Midbrain (tissue), 1 donor: ENCODE data around the gene DVL3.
"Not testable (repeated sequence)": the region's sequence is repeated elsewhere in the genome, so short reads cannot be mapped to it uniquely, and the experiment has no call there.

Source experiments
- DNase-seq: peaks from one replicate; lab custom pipeline; 2025; lab: John Stamatoyannopoulos, UW

The DVL3 gene

DNA sequence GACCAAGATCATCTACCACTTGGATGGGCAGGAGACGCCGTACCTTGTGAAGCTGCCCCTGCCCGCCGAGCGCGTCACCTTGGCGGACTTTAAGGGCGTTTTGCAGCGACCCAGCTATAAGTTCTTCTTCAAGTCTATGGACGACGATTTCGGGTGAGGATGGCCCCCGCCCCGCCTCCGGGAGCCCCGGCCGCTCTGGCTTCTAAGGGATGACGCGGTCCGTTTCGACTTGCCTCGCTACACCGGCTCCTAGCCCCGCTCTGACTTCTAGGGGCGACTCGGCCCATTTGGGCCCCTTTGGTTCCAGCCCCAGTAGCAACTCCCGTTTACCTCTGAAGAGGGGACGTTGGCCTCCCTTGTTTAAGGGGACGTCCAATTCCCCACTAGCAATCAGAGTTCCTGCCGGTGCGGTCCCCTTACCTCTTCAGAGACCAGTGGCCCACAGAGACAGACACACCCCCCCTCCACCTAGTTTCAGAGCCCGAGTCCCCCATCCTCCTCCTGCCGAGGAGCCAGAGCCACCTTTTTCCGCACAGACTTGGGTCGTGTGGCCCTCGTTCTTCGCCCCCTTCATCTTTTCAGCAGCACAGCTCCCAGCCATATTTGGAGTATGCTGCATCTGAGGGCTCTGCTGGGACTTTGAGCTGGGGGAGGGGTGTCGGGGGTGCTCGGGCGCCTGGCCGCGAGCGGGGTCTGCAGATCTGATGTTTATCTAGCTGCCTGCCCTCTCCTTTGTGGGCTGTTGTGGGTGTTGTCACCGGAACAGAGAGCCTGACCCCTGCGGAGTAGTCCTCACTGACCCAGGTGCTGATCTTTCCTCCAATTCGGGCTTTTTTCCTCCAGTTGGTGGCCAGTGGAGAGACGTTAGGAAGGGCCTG lies 706 bp downstream of the DVL3 start:
- DNase-seq, result peak; percentile 32

DNA sequence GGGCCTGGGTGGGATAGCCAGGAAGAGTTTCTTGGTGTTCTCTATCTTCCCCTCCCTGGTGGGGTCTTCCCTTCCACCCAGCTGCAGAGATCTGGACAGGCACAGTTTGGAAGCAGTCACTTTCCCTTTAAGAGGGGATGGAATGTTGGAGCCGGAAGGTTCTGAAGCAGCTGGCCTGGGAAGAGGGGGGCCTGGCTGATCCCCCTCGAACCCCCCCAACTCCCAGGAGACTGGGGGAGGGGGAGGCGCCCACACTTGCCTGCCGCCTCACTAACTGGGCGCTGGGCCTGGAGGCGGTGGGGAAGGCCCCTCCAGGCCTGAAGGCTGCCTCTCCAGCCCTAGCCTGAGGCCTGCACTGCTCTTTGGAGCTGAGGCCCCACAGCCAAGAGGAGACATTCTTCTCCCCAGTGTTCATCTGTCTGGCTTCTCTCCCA lies 1.4 kb downstream of the DVL3 start:
- peak; percentile 48 for DNase-seq

DNA sequence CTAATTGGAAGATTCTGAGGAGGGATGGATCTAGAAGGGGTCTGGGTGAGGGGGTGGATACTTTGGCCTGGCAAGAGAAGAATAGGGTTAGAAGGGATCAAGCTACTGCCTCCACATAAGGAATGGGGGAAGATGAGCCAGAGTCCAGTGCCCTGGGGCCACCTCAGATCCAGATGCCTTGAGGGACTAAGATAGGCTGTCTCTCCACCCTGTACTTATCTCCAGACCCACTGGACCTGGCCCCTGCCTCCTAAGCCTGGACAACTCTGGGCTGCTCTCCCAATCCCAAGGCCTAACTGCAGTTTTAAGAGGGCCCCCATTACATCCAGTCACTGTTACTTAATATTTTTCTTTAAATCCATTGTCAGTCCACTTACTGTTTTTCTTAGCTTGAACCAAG lies 2.0 kb downstream of the DVL3 start:
- DNase-seq, result no peak

DNA sequence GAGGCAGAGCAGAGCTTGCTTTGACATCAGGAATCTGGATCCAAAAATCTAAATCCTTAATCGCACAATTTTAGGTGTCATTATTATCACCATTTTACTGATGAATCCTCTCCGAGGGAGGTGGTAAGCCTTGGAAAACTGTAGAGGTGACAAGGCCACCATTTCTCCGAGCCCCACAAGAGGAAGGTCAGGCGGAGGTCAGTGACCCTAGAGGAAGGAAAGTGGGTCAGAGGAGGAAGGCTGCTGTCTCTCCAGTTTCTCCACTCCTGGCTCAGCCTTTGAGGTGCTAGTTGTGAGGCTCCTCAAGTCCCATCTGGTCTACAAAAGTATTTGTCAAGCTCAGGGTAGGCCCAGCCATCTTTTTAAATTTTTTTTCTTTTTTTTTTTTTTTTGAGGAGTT lies 3.2 kb downstream of the DVL3 start:
- no peak for DNase-seq

DNA sequence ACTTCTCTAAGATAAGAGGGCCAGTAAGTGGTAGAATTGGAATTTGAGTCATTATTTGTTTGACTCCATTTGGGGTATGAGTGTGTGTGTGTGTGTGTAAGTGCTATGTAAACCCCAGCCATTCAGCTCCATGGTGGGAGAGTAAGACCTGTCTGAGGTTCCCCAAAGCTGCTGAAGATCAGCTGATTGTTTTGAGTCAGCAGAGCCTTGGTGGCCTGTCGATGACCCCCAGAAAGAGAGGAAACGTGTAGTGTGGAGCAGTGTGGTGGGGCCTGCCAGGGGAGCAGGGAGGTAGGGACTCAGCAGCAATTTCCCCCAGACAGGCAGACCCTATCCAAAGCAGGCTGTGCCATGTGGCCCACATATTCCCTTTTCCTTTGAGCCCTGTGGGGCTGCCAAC lies 5.3 kb downstream of the DVL3 start:
- no peak for DNase-seq

DNA sequence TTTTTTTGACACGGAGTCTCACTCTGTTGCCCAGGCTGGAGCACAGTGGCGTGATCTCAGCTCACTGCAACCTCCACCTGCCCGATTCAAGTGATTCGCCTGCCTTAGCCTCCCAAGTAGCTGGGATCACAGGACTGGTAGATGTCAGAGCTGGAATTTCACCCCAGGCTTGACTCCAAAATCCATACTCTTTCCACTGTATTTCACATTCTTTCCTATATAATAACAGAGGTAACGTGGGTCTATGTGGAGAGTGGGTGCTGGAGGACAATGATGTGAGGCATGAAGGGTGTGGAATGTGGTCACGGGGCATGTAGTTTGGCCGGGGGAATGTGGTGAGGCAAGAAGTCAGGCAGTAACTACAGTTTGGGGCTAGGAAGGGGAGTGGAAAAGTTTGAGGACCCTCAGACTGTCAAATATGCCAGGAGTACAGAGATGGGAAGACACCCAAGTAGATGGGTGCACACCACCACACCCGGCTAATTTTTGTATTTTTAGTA lies 7.4 kb downstream of the DVL3 start:
- DNase-seq, result not testable (repeated sequence)

DNA sequence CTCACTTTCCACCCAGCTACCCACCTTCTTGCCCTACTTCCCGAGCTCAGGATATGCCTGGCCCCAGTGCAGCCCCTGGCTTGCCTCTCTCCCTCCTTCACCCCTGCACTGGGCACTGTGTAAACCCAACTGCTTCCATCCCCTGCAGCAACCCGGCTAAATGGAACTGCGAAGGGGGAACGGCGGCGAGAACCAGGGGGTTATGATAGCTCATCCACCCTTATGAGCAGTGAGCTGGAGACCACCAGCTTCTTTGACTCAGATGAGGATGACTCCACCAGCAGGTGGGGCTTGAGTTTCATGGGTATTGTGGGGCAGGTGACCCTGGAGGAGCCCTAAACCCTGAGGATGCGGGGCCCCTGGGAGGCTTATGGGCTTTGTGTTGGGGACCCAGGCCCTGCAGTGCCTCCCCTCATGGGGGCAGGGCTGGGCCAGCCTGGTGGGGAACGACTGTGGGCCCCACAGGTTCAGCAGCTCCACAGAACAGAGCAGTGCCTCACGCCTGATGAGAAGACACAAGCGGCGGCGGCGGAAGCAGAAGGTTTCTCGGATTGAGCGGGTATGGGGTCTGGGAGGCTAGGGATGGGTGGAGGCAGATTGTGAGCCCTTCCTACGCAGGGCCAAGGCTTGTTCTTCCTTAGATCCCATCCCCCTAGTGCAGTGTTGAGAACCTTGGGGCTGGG lies 9.6 kb downstream of the DVL3 start:
- no peak for DNase-seq

DNA sequence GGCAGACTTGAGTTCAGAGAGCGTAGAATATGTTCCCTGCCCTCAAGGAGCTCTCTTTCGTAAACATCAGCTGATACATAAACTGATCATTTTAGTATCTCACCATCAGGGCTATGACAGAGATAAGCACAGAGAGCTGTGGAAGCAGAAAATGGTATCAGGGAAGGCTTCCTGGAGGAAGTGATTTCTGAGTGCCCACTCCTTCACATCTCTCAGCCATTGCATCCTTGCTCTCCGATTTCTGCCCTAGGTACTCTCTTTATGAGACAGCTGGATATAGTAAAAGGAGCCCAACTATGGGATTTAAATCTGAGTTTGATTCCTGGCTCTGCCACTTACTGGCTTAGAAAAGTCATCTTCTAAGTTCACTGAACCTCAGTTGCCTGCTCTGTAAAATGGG lies 10.4 kb downstream of the DVL3 start:
- no peak for DNase-seq

DNA sequence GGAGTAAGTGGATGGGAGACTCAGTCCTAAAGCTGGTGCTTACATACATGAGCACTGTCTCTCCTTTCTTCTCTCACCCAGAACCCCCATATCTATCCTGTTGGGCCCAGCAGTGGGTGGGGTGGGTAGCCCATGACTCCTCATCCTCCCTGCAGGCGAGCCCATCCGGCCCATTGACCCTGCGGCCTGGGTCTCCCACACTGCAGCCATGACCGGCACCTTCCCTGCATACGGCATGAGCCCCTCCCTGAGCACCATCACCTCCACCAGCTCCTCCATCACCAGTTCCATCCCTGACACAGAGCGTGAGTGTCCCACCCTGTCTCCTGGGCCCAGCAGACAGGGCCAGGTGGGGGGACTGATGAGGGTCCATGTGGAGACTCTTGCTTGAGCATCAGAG lies 11.5 kb downstream of the DVL3 start:
- DNase-seq, result no peak

DNA sequence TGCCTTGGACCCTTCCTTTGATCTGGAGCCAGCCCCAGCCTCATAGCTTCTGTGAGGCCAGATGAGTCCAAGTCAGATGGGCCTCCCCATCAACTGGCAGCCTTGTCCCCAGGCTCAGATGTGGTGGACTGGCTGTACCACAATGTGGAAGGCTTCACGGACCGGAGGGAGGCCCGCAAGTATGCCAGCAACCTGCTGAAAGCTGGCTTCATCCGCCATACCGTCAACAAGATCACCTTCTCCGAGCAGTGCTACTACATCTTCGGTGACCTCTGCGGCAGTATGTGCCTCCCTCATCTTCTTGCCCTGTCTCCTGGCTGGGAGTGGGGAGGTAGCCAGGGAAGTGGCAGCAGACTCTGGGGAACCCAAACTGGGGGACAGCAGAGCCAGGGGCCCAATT lies 12.6 kb downstream of the DVL3 start:
- DNase-seq, result no peak

DNA sequence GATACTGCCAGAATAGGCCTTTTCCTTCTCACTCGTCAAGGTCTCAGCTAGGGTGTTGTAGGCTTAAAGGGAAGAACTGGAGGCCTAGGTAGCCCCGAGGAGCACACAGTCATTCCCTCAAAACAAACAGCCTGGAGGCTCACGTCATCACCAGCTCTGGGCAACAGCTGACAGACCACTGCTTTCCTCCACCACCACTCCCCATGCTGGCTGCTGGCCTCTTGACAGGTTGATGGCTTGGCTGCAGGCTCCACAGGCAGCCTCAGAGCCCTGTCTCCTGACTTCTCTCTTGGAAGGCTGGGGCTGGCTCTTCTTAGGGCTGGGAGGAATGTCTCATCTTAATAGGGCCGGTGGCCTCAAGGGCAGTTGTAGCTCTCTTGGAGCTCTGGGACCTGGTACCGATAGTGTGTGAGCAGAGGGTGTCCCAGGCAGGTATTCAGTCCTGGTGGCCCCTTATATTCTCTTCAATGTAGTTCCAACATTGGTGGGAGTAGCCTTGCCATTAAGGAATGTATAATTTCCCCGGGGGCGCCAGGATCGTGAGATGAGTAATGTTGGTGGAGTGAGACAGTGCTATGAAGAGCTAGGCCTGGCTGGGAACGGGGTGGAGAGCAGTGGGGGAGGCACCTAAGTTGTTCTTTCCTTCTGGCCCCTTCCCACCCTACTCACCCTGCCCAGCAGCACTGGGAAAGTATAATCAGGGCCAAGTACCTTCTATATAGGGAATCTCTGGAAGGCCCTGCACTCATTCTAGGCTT lies 13.4 kb downstream of the DVL3 start:
- DNase-seq, result no peak

DNA sequence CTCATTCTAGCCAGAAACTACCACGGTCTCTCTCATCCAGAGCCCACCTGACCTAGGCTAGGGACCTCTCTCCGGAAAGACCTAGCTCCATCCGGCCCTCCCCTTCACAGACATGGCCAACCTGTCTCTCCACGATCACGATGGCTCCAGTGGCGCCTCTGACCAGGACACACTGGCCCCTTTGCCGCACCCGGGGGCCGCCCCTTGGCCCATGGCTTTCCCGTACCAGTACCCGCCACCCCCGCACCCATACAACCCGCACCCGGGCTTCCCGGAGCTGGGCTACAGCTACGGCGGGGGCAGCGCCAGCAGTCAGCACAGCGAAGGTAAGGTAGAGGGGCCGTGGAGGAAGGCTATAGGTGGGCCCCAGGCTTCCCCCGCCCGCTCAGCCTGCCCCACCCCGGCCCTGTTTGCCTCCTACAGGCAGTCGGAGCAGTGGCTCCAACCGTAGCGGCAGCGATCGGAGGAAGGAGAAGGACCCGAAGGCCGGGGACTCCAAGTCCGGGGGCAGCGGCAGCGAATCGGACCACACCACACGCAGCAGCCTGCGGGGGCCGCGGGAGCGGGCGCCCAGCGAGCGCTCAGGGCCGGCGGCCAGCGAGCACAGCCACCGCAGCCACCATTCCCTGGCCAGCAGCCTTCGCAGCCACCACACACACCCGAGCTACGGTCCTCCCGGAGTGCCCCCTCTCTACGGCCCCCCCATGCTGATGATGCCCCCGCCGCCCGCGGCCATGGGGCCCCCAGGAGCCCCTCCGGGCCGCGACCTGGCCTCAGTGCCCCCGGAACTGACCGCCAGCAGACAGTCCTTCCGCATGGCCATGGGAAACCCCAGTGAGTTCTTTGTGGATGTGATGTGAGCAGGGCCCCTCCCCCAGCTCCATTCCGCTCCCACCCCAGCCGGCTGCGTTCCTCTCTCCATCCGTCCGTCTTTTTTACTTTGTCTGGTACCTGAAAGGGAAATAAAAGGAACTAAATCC lies 15.0 kb downstream of the DVL3 start:
- no peak for DNase-seq

DNA sequence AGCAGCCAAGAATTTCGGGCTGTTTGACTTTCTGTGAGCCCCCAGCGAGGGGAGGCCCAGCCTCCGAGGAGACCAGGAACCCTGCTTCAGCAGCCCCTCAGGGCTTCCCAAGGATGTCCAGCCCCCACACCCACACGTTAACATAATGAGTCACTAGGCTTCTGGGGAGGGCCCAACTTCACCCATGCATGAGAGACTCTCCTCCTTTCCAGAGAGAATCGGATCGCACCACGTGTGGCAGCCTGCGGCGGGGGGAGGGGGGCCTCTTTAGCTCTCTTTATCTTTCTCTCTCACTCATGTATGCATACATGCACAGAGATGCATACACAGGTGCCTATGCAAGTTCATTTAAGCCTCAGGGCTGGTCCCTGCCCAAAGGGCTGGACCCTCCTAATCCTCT lies 16.4 kb downstream of the DVL3 start:
- DNase-seq, result no peak

DNA sequence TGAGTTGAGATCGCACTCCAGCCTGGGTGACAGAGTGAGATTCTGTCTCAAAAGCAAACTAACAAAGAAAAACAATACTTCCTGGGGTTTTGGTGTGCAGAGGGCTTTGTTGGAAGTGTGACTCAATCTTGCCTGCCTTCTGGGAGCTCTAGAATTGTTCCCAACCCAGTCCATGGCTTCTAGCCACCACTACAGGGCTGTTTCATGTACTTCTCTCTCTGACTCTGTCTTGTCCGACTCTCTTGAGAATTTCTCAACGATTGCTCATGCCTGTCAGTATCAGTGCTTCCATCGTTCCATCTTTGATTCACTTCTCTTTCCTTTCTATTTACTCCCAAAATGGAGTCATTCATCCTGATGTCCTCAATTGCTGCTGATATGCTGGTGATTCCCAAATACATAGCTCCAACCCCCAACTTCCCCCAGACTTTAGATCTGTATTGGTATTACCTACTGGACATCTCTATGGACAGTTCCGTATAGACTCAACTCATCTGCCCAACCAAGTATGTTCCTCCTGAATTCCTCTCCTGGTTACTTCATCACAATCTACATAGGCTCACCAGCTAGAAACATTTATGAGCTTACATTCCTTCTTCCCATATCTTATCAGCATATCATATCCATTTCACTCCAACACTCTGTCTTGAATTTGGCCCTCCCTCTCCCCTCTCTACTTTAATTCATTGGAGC lies 17.6 kb downstream of the DVL3 start:
- DNase-seq, result no peak

DNA sequence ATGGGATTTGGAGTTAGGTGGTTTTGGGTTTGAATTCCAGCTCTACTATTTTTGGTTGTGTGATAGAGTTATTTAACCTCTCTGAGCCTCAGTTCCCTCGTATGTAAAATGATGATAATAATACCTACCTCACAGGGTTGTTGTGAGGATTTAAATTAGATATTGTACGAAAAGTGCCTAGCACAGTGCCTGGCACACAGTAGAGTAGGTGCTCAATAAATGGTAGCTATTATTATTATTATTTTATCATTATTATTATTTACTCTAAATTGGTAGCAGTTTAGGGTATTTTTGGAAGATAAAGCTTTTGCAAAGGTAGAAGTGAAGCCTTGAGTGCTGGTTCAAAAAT lies 18.2 kb downstream of the DVL3 start:
- no peak for DNase-seq

DNA sequence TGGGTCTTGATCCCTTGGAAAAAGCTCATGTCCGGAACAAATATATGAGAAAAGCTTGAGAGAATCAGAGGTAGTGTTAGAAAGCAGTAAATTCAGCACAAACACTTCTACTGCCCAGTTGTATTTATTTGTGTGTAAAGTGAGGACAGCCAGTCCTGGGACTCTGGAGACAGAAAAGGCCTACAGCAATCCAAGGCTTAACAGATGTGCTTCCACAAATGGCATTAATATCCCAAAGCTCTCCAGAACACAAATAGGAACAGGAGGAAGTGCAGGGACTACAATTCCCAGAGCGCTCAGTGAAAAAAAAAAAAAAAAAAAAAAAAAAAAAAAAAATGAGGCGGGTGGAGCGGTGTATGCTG lies 19.1 kb downstream of the DVL3 start:
- no peak for DNase-seq

DNA sequence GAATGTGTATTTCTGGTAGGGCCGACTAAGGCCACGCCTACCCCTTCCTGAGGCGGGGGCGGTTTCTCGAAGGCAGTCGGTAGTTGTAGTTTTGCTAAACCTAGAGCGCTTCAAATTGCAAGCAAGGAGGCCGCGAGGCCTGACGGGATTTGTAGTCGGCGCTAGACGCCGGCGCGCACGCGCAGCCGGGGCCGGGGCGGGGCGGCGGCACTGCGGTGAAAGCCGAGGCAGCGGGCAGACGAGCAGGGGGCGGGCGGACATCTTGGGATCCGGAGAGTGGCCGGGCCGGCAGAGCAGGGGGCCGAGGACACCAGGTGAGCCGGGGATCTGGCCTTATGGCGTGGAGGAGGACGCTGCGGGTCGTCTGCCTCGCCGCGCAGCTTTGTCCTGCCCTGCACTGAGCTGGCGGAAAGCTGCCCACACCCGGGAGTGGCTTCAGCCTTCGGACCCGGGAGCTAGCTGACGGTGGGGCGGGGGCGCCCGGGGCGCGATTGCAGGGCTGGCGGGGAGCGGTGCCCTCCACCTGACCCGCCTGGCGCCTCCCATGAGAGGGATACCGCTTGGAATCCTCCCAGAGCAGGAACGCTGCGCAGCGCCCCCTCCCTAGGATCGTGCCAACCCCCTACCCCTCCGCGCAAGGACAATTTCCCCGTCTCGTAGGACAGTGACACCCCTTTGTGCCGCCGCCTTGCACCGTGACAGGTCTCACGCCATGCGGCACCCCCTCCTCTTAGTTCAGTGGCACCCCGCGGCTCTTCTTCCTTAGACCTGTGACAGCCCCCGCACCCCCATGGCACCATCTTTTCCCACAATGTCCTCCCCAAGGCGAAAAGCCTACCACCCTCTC lies 19.7 kb downstream of the DVL3 start, which contains the start of gene AP2M1:
AP2M1 (plus strand) TSS at position 210 of the 847 bp plus-strand sequence. CDS start 2,139 bp downstream, outside the sequence.
- DNase-seq, result peak; percentile 99

DNA sequence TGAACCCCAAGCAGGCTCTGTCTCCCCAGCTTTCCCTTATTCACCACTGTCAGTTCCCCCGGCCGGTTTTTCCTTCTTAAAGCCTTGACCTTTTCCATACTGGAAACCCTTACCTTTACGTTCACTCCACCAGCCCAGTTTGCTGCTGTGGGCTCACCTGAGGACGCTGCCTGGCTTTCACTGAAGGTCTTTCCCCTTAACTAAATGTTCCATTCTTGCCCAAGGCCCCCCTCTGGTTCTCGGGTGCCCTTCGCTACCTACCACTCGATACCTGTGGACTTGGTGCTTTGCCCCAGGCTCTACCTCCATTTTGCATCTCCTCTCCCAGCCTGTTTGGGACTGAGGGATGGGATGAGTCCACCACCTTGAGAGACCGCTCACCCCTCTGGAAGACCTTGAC lies 20.3 kb downstream of the DVL3 start:
- no peak for DNase-seq

DNA sequence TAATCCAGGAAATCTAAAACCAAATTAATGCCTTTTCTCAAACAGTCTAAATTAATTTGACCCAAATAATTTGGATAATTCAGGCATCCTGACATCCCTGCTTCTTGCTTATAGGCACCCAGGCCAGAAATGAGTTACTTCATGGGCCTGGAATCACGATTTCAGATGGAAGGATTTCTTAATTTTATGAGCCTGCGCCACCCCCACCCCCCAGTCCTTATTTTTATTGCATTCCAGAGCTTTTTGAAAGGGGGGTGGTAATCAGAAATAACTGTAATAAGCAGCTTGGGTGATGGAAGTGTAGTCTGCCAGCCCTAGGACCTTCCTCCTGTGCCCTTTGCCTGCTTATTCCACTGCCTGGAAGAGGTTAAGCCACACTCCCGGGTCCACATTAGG lies 20.8 kb downstream of the DVL3 start:
- DNase-seq, result no peak
